Astrocyte of the hippocampus (primary cell): ENCODE results near the gene NUP88.

Source experiments
- DNase-seq: peaks from one replicate; pipeline ENCODE4 v3.0.0; 2011; ENCODE audit warnings: low read depth, low spot score

Gene NUP88

DNA sequence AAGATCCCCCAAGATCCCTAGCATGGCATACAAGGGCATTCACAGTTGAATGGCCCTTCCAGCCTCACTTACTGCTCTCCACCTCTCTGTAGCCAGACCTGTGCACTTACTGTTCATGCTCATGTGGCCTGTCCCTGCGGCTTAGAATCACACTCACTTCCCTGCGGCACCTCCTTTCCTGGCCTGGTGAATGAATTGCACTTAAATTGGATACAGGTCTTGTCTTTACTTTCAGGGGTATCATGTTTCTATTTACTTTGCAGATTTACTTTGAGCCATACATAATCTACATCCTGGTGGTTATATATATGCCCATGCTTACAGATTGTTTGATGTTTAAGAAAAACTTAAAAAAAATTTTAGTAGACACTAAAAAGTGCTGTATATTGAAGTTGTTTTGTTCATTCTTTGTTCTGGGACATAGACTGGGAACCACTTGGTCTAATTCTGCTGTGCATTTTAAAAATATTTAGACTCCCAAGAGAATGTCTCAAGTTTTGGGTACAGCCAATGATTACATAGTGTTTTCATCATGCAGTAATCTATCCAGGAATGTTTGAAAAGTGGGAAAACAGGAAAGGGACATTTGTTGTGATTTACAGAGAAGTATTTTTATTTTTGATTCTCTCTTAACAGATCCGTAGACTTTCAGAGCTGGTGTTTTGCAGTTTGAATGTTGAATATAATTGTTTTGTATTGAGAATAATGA is 63.9 kb downstream of the NUP88 start:
- no peak for DNase-seq

DNA sequence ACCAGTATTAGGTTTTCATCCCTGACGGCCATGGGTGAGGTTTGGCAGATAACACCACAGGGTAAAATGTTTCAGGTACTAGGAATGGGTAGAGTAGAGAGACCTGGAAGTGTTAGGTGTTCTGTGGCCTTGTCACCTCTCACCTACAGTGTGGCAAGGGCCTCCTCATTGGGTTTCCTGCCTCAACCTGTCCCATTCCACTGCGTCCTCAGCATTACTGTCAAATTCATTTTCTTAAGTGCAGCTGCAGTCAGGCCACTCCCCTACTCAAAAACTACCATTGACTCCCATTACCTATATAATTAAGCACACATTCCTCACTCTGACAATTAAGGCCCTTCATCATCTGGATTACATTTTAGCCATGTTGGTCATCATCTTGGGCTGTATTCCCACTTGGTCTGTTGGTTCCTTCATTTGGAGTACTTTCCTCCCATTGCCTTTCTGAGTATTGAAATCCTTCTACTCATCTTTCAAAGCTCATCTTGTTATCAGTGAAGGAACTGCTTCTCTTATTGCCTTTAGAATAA is 64.5 kb downstream of the NUP88 start:
- DNase-seq = no peak

DNA sequence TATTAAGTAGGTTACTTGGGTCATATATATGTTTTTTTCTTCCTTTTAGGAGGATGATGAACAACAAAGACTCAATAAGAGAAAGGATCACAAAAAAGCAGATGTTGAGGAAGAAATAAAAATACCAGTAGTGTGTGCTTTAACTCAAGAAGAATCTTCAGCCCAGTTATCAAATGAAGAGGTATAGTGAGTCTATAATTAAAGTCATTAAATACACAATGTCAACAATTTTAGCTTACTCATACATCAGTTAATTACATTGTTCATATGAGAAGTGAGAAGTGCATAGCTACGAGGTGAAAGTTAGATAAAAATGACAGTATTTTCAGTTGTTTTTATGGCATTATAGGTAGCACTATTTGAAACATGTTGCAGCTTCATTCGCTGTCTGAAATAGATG is 65.2 kb downstream of the NUP88 start:
- no peak for DNase-seq

DNA sequence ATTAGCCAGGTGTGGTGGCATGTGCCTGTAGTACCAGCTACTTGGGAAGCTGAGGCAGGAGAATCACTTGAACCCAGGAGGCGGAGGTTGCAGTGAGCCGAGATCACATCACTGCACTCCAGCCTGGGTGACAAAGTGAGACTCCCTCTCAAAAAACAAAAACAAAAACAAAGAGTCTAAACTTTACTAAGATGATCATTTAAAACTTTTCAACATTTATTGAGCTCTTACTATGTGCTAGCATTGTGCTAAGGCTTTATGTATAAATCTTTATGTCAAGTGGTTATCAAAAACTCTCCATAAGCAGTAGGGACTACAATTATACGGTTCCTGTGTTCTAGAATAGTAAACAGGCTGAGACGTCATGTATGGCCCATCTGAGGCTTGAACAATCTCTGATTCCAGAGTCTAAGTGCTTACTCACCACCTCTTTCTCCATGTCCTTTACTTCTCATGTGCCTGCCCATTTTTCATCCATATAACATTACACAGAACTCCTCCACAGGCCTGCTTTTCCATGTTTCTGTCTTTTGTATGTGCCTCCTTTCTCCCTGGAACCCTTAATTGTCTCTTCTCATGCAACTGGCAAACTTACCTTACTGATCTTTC is 66.7 kb downstream of the NUP88 start:
- no peak for DNase-seq

DNA sequence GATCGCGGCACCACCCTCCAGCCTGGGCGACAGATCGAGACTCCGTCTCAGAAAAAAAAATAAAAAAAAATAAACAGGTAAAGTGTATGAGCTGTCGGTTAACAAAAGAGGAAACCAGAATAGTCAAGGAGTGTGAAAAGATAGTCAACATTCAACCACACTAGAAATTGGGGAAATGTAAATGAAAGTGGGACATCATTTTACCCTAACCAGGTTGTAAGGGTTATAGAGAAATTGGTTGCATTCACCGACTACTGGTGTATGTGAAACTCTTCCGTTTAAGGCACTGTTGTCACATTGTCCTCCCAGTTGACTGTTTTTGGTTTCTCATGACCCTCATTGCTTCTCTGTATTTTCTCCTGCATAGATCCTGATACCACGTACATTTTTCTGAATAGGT is 74.5 kb downstream of the NUP88 start:
- no peak for DNase-seq
